GM18909 (cell line): ENCODE measurements around the gene COL8A1.
A peak's percentile ranks its signal among the peaks of the same experiment; 100 is the strongest.
"Not testable (repeated sequence)": the region's sequence is repeated elsewhere in the genome, so short reads cannot be mapped to it uniquely, and the experiment has no call there.

Experiments
- ATAC-seq: cut with Tn5 transposase; IDR thresholded peaks from one replicate; pipeline ENCODE4 v1.9.1; 2021; ENCODE audit warnings: mild to moderate bottlenecking; ENCODE audit not compliant: unreplicated experiment, poor library complexity

The COL8A1 gene

DNA sequence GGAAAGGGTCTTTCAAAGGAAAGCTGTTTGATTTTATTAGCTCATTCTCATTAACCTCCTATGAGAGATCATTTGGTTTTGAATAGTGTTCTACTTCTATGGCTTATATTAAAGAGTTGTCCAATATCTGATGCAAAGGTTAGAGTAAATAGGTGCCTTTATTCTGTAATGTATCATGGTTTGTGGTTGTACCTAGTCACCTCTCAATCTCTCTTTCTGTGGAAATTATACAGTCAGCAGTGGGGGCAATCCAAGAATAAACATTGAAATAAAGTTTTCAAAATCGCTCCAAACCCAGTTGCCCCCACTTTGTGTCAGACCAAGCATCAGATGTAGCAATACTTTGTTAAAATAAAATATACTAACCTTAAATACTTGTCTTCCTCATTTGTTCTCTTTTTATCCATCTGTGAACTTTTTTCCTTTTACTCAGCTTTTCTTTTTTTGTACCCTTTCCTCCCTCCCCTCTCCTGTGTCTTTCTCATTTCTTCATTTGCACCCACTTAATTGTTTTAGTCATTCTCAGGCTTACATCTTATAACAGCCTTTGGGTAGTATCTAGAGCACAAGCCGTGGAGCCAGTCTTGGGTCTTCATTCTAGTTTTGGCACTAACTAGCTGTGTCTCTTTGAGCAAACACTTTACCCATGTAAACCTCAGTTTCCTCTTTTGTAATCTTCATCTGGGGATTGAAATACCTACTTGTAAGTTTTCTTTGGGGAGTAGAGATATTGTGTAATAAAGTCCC lies 196.0 kb downstream of the COL8A1 start:
- ATAC-seq: no peak

DNA sequence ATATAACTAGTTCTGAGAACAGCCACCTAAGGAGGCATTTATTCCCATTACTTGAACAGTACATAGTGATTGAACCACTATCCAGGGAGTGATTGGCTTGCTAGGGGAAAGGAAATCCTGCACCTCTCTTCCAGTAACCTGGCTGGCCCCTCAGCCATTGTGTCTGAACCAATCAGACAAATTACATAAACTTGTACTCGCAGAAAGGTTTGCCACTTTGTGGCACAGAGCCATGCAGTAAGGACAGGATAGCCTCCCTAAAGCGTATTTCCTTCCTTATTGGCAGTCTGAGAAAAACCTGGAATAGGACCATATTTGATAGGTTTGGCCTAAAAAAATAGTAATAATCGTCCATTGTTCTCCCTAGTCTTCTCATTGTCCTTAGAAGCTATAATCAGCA lies 198.3 kb downstream of the COL8A1 start:
- no peak for ATAC-seq

DNA sequence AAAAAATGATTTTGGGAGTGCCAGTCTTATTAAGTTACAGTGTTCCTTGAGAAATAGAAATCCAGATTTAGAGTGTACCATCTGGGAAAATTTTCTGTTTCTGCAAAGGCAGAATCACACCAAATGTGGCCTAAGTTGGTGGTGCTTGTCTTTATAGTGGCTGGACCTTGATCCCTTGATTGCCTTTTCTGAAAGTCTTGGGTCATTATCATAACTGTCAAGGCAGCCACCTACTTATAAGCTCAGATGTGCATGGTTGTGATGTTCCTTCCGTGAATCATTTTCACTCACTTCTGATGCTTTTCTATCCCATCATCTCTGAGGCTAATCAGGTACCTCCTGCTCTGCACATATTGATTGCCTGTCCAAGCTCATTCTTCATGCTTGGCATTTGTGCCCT lies 199.3 kb downstream of the COL8A1 start:
- ATAC-seq: no peak

DNA sequence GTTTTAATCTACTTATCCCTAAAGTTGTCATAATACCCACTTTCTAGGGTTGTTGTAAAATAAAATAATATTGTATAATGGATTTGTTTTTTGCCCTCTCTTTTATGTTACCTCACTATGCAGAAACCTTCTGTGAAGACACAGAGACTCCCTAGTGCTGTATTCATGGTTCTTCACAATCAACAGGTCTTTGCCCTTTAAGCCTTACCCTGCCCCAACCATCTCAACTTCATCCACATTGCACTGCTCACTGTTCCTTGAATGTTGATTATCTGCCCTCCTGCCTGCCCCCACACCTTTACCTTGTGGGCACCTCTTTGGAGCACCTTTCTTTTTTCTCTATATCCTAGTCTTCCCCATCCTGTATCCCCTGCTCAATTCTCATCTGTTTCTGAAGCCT lies 200.4 kb downstream of the COL8A1 start:
- ATAC-seq: no peak

DNA sequence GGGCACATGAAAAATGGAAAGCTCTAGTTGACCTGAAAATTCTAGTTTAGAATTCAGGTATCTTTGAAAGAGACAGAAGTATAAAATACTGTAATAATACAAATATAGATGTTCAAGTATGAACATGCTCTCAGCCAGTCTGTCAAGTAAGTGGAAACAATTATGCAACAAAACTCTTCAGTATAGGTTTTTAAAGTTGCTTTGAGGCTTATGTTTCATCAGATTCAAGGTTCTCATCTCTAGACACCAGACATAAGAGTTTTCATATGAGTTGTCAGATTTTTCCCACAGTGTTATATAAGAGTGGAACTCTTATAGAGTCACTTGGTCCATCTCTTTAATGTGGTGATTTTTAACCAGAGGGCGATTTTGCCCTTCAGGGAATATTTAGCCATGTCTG lies 201.2 kb downstream of the COL8A1 start:
- ATAC-seq: no peak

DNA sequence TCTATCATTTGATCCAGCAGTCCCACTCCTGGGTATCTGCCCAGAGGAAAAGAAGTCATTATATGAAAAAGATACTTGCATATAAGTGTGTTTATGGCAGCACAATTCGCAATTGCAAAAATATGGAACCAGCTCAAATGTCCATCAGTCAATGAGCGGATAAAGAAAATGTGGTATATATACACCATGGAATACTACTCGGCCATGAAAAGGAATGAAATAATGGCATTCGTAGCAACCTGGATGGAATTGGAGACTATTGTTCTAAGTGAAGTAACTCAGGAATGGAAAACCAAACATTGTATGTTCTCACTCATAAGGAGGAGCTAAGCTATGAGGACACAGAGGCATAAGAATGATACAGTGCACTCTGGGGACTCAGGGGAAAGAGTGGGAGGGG lies 203.6 kb downstream of the COL8A1 start:
- not testable (repeated sequence) for ATAC-seq

DNA sequence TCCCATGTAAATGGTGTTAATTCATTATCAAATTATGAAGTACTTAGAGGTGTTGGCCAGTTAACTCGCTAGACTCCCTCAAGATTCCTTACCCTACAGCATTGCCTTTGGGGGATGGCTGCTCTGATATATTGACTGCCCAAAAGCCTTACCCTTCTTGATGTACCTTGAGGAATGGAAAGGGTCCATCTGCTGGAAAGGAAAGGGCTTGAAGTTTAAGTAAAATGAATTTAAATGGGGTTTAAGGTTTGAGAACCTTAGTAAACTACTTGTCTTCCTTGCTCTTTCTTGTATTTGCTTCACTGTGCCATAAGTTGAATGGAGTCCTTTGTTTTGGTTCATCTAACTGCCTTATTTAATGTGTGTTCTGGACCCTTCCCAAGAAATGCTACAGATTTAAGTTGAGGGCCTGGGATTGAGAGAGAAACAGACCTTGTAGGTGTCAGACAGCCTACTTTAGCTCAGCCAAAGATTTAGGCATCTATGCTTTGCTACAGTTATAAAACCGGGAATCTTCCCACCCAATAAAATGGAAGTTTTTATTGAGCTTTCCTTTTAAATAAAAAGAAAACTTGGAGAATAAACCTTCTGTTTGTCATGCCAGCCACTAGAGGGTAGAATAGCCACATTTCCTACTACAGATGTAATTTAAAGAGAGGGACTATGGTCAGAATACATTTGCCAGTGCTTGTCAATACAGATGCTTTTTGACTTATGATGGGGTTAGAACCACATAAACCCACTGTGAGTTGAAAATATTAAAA lies 204.6 kb downstream of the COL8A1 start:
- peak; percentile 70 for ATAC-seq

DNA sequence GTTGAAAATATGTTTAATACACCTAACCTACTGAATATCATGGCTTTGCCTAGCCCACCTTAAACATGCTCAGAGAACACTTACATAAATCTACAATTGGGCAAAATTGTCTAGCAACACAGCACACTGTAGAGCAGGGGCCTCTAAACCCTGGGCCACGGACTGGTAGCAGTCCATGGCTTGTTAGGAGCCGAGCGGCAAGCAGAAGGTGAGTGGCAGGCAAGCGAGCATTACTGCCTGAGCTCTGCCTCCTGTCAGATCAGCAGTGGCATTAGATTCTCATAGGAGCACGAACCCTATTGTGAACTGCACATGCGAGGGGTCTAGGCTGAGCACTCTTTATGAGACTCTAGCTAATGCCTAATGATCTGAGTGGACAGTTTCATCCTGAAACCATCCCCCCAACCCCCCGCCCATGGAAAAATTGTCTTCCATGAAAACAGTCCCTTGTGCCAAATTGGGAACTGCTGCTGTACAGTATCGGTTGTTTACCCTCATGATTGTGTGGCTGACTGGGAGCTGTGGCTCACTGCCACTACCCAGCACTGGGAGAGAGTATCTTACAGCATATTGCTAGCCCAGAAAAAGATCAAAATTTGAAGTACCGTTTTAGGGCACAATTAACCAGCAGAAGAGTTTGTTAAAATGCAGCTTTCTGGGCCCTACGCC lies 205.3 kb downstream of the COL8A1 start:
- peak; percentile 8 for ATAC-seq

DNA sequence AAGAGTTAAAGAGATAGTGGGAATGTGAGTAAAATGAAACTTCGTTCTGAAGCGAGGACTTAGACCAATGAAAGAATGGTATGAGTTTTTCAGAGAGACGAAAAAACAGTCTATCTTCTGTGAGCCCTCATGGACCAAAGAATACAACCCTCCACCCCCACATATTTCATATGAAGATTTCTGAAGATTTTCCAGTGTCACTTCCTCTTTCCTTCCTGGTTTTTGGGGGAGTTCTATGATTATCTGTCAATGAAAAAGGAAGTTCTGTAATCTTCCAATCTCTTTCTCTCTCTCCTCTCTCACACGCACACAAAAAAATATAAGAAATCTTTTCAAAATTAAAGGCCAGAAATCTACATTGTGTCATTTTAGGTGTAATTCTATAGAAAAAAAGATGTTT lies 206.9 kb downstream of the COL8A1 start:
- ATAC-seq: no peak

DNA sequence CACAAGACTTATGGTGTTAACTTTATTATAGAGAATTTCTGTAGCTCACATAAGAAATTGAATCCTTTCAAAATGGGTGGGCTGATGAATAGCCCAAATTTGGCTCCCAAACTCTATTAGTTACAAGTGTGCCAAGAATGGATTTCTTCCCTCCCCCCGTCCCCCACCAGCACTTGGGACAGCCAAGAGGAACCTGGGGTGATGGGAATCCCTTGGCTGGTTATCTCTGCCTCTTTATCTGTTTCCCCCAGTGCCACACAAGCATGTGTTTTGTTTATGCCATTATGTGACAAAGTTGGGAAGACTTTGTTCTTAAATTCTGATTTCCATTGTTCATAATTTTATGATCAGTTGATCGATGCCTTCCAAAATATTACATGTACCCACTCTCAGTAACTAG lies 207.6 kb downstream of the COL8A1 start:
- ATAC-seq: no peak

DNA sequence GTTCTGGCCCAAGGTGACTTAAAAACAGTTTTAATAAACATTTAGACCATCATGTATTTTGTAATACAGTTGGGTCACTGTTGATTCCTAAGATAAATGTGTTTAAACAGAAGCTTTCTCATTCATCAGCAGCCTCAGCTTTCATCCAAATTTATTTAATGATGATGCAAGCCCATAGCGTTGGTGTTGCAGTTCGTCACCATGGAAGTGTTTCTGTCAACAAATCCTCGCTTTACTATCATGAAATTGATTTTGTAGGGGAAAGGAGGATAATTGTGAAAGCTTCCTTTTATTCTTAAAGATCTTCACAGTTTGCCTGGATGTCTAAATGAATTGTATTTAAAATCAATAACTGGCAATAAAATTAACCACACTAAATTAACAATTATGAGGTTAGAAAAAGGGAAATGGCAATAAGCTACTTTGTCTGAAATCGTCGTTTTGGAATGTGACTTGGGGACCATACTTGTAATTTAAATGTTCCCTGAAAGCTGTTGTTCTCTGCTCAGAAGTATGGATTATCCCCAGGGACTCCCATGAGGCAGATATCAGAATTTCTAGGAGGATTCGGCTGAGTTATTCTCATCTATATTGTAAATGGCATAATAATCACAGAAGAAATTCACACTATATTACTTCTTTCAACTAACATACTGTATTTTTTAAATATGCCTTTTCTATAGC lies 208.2 kb downstream of the COL8A1 start:
- ATAC-seq: no peak

DNA sequence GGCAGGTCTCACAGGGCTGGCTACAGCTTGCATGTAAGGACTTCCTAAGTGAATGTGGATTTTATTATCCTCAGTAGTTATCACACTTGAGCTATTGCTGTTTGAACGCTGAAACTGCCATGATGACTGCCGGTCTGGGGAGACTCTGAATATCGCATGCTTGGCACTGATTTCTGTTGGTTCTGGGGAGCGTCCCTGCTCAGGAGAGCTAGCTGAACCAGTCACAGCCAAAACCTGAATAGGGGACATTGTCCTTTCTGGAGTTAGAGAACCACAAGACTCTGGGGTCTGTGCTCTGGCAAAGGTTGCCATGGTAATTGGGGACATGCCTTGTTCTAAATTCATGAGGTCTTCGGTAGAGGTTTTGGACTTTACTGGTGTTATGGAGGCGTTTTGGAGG lies 210.0 kb downstream of the COL8A1 start:
- ATAC-seq: no peak
